HL-60 (cell line): ENCODE results near the gene APBB2.

Experiments used
- GABPA ChIP-seq: IDR thresholded peaks from 2 replicates; pipeline ENCODE4 v1.6.1; 2012; ENCODE audit warnings: low read depth
- POLR2AphosphoS5 ChIP-seq: IDR thresholded peaks from 2 replicates; pipeline ENCODE4 v1.6.1; 2012; ENCODE audit warnings: low read depth
- SPI1 ChIP-seq: IDR thresholded peaks from 2 replicates; pipeline ENCODE4 v1.6.1; 2012; ENCODE audit warnings: low read depth, mild to moderate bottlenecking, borderline replicate concordance
- TF ChIP-seq, protein P1 (sequence below): IDR thresholded peaks from one replicate; pipeline ENCODE4 v1.5.1; 2011; ENCODE audit warnings: low read length, control low read depth, inconsistent platforms; ENCODE audit not compliant: insufficient read depth
- TF ChIP-seq, protein P2 (sequence below): IDR thresholded peaks from 2 replicates; pipeline ENCODE4 v1.6.1; 2012; ENCODE audit warnings: low read depth; ENCODE audit not compliant: insufficient replicate concordance

DNA sequence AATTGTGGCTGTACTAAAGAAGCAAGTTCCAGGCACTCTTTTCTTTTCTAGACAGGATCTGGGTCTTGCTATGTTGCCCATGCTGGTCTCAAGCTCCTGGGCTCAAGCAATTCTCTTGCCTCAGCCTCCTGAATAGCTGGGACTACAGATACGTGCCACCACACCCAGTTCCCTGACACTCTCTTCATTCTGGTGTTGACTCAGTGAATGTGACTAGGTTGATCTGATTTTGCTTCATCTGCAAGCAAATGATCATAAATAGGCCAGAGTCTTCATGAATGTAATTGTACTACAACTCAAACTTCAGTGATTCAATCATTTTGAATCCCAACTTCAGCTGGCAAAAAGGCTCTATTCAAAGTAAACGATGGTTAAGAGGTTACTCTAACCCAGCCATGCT lies 78.5 kb downstream of the APBB2 start:
- TF ChIP-seq, protein P1, sequence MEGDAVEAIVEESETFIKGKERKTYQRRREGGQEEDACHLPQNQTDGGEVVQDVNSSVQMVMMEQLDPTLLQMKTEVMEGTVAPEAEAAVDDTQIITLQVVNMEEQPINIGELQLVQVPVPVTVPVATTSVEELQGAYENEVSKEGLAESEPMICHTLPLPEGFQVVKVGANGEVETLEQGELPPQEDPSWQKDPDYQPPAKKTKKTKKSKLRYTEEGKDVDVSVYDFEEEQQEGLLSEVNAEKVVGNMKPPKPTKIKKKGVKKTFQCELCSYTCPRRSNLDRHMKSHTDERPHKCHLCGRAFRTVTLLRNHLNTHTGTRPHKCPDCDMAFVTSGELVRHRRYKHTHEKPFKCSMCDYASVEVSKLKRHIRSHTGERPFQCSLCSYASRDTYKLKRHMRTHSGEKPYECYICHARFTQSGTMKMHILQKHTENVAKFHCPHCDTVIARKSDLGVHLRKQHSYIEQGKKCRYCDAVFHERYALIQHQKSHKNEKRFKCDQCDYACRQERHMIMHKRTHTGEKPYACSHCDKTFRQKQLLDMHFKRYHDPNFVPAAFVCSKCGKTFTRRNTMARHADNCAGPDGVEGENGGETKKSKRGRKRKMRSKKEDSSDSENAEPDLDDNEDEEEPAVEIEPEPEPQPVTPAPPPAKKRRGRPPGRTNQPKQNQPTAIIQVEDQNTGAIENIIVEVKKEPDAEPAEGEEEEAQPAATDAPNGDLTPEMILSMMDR: no peak
- TF ChIP-seq, protein P2, sequence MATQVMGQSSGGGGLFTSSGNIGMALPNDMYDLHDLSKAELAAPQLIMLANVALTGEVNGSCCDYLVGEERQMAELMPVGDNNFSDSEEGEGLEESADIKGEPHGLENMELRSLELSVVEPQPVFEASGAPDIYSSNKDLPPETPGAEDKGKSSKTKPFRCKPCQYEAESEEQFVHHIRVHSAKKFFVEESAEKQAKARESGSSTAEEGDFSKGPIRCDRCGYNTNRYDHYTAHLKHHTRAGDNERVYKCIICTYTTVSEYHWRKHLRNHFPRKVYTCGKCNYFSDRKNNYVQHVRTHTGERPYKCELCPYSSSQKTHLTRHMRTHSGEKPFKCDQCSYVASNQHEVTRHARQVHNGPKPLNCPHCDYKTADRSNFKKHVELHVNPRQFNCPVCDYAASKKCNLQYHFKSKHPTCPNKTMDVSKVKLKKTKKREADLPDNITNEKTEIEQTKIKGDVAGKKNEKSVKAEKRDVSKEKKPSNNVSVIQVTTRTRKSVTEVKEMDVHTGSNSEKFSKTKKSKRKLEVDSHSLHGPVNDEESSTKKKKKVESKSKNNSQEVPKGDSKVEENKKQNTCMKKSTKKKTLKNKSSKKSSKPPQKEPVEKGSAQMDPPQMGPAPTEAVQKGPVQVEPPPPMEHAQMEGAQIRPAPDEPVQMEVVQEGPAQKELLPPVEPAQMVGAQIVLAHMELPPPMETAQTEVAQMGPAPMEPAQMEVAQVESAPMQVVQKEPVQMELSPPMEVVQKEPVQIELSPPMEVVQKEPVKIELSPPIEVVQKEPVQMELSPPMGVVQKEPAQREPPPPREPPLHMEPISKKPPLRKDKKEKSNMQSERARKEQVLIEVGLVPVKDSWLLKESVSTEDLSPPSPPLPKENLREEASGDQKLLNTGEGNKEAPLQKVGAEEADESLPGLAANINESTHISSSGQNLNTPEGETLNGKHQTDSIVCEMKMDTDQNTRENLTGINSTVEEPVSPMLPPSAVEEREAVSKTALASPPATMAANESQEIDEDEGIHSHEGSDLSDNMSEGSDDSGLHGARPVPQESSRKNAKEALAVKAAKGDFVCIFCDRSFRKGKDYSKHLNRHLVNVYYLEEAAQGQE: no peak
- TF ChIP-seq POLR2AphosphoS5: no peak
- no peak for TF ChIP-seq GABPA
- TF ChIP-seq SPI1: no peak
